ENCODE data around the gene SLC37A1.
"Not testable (repeated sequence)": the region's sequence is repeated elsewhere in the genome, so short reads cannot be mapped to it uniquely, and the experiment has no call there.

The SLC37A1 gene

DNA sequence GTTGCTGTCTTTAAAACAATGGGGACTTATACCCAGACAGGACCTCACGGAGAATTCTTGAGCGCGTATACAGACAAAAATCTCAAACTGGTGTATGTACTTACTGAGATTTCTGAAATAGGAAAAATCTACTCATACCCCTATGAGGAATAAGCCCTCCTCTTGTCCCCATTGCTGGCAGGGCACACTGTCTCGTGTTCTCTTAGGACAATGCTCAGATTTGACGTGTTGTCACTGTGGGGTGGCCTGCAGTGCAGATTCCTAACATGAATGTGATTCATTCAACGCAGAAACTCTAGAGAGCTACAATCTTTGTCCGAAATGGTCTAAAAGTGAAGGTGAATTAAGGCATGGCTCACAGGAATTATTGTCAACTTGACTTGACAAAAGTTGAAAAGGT is 108.6 kb downstream of the SLC37A1 start:
- no peak for DNase-seq

DNA sequence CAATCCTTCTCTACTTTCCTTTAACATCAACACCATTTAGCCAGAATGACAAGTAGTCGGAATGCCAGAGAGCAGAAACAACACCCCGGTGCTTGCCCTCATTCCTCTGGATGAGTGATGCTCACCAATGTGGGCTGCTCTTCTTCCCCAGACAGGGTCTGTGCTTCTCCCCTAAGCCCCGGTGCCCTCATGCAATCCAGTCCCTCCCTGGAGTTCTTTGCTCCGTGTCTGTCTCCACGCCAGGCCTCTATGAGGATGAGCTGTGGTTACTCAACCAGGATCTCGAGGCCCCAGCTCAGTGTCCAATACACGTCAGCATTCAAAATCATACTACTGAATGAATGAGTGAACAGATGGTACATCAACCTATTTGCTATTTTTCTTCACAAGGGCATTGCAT is 110.0 kb downstream of the SLC37A1 start:
- no peak for DNase-seq

DNA sequence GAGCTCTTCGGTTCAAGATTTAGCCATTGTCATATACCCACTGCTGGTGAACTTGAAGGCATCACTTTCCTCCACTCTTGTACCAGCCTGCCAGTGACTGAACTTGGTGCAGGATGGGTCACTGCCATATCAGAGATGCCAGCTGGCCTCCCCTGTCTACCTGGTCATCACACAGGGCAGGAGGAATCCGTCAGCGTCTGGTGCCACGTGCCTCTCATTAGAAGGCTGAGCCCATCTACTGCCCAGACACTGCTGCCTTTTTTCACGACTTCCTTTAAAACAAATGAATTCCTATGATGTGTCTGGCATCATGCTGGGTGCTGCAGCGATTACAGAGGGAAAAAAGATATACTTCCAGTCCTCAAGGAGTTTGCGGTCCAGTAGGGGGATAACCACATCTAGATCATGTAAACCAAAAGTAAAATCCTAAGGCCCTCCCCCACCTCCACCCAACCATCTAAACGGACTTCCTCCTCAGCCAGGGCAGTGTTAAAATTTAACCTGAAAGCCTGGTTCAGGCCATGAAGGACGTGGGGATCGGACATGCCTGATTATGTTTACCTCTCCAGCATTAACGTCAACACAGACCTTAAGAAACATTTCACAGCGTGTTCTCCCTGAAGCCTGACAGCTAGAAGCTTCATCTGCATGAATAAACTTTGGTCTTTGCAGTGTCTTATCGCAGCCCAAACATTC is 110.6 kb downstream of the SLC37A1 start:
- DNase-seq = no peak

DNA sequence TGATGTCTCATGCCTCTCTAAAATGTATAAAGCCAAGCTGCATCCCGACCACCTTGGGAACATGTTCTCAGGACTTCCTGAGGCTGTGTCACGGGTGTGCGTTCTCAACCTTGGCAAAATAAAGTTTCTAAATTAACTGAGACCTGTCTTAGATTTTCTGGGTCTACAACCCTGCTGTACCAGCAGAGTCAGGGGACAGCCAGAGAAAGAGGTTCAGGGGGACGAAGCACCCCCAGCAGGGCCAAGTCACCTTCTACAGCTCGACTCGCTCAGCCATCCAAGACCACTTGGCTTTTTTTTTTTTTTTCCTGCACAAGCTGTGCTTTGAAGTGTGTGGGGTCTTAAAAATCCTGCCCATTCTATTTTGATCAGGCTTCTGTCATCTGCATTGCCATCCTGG is 111.3 kb downstream of the SLC37A1 start:
- no peak for DNase-seq

DNA sequence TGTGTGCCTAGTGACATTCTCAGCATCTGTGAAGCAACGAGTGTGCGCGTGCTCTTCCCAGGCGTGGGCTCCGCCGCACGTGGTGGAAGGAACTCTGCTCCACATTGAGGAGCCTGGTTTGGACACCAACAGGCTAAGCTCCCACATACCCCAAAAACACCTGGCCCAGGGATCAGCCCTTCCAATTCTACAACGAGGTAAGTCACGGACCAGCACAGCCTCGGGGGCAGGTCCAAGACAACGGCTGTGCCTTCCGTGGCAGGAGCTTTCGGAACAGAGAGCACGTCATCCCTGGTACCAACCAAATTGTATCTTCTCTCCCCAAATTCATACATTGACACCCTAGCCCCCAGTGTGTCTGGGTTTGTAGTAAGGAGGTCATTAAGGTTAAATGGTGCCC is 112.5 kb downstream of the SLC37A1 start:
- DNase-seq = no peak

DNA sequence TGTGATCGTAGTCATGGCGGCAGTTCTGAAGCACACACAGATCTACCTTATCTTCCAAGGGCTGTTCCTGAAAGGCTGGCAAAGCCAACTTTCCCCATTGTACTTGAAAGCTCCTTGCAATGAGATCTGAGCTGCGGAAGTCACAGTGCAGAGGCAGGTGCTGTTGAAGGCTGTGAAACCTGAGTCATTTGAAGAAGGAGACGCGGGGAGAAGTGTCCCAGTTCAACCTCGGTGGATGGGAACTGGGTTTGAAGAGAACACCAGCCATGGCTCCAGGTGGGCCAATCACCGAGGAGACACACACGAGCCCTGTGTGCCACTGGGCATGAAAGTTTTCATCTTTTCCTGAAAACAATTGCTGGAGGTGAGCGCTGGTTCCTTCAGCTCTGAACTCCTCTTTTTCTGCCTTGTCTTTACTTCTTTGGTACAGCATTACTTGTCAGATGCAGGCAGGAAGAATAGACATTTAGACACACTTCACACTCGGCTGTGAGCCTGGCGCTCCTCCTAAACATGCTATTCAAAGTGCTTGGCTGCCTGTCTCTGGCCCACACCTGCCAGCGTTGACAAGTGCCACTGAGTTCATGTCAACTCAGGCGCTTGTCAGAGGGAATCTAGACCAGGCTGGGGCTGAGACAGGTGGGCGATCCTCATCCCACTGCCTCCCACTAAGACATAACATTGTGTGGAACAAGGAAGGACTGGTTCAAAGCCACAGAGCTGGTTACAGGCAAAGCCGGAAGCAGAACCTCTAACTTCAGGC is 114.1 kb downstream of the SLC37A1 start:
- no peak for DNase-seq

DNA sequence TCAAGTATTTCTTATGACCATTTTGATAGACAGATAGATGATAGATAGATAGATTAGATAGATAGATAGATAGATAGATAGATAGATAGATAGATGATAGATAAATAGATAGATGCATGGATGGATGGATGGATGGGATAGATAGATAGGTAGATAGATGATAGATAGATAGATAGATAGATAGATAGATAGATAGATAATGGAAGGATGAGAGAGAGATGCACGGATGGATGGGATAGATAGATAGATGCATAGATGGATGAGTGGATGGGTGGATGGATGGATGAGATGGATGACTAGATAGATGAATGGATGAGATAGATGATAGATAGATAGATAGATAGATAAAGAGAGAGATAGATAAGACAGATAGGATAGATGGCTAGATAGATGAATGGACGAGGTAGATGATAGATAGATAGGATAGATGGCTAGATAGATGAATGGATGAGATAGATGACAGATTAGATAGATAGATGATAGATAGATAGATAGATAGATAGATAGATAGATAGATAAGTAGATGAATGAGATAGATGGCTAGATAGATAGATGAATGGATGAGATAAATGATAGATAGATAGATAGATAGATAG is 114.9 kb downstream of the SLC37A1 start:
- DNase-seq = not testable (repeated sequence)

DNA sequence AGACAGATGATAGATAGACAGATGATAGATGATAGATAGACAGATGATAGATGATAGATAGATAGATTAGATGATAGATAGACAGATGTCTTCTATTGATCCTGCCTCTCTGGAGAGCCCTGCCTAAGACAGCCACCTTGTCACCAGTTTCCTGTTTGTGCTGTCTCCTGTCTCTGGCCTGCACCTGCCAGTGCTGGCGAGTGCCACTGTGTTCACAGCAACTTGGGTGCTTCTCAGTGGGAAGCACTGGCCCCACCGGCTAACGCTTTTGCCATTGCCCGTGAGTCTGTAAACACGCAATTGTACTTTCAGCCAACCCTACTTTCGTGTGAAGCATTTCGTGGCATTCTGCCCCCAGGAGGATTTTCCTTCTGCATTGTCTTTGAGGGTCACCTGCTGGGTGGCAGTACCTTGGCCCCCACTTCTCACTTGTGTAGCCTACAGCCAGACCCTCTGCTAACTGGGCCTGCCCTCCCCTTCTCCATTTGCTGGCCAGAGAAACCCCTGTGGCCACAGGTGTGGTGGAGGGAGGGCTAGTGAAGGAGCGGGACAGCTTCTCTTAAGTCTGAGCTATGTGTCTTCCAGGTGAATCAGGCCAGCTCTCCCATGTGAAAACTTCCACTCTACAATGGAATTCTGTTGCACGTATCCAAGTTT is 116.4 kb downstream of the SLC37A1 start:
- DNase-seq = no peak

DNA sequence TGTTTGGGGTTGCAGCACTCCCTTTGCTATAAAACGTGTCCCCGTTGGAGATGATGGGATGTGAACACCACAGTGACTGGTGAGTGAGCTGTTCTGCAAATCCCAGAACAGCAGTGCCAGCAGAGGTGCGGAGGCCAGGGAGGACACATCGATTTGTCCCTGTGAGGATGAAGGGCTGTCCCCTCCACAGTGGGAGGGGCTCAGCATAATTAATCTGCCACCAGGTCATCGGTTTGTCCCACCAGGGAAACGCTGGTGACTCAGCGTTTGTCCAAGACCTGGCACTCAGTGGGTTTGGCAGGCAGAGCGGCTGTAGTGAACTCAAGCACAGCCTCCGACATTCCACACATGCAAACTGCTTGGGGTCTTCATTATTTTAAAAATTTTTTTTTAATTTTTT is 117.0 kb downstream of the SLC37A1 start:
- DNase-seq = no peak
